Measurements from ENCODE around the gene FYTTD1.

DNA sequence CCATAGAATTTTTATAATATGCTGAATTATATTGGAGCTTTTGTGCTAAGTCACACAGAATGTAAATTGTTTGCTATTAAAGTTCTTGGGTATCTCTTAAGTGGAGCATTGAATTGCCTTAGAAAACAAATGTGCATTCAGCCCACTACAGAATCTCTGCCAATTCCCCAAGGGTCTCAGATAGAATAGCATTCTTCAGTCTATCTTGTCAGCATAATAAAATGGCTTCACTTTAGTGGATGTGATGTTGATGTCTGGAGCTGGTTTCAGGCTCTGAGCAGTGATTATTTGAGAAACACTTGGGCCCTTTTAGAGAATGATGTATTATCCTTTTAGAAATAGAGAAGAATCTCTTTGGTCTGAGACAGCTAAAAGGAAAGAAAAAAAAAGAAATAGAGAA, 86.6 kb downstream of the FYTTD1 start:
- TF ChIP-seq, protein P1, sequence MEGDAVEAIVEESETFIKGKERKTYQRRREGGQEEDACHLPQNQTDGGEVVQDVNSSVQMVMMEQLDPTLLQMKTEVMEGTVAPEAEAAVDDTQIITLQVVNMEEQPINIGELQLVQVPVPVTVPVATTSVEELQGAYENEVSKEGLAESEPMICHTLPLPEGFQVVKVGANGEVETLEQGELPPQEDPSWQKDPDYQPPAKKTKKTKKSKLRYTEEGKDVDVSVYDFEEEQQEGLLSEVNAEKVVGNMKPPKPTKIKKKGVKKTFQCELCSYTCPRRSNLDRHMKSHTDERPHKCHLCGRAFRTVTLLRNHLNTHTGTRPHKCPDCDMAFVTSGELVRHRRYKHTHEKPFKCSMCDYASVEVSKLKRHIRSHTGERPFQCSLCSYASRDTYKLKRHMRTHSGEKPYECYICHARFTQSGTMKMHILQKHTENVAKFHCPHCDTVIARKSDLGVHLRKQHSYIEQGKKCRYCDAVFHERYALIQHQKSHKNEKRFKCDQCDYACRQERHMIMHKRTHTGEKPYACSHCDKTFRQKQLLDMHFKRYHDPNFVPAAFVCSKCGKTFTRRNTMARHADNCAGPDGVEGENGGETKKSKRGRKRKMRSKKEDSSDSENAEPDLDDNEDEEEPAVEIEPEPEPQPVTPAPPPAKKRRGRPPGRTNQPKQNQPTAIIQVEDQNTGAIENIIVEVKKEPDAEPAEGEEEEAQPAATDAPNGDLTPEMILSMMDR (conservative IDR thresholded peaks at IDR 0.05; ENCODE audit: low read length): no peak
- no peak for TF ChIP-seq EZH2phosphoT487 (IDR thresholded peaks at IDR 0.05; ENCODE audit: borderline replicate concordance)

Data from Loucy (cell line).